Fibroblast of villous mesenchyme (primary cell): Measurements from ENCODE around the gene COX19. TPM values are rescaled to one million over a fixed set of nuclear protein-coding genes. Genes with fewer than 3 reads are reported as not detected.

ENCODE experiments used
- DNase-seq: peaks from one replicate; pipeline ENCODE4 v3.0.0-alpha.2; 2010; ENCODE audit warnings: low read depth
- H3K4me3 ChIP-seq: 2 replicates; pipeline ENCODE4 v1.5.1; 2011; ENCODE audit warnings: low read depth, mild to moderate bottlenecking, low read length
- total RNA-seq: library from RNA; depleted of rRNA; stranded (reverse); fragments of >200 nt; gene quantifications from 2 replicates; pipeline ENCODE4 v1.2.3, GENCODE V29; 2012
- TF ChIP-seq, protein P1 (sequence below): IDR thresholded peaks from 2 replicates; pipeline ENCODE4 v1.5.1; 2012; ENCODE audit warnings: low read depth, mild to moderate bottlenecking, low read length; ENCODE audit not compliant: insufficient read depth

Gene COX19
- total RNA-seq, 1 donor = 8.2 TPM

DNA sequence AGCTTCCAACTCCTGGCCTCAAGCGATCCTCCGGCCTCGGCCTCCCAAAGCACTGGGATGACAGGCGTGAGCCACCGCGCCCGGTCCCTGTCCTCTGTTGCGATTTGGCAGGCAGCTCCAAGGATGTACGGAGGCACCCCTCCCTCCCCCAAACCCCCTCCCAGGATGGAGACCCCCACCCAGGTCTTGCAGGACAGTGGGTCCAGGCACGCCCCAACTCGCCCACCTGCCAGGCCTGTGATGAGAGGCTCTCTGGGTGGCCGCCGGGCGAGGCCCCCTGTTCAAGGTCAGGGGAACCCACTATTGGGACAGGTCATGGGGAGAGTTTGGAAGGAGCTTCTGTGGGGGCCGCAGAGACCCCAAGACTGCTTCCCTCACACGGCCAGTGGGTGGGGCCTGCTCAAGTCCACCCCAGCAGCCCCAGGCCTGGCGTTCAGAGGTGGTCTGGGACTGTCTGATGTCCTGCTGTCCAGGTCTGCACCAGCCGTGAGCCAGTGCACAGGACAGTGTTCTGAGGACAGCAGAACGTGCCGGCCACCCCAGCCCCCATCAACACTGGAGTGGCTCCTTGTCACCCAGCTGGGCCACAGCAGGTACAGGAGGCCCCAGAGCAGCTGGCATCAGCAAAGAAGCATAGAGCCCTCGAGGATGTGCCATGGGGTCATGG lies 23.3 kb downstream of the COX19 start:
- no peak for DNase-seq
- H3K4me3 ChIP-seq = no peak overlapping the region
- TF ChIP-seq, protein P1, sequence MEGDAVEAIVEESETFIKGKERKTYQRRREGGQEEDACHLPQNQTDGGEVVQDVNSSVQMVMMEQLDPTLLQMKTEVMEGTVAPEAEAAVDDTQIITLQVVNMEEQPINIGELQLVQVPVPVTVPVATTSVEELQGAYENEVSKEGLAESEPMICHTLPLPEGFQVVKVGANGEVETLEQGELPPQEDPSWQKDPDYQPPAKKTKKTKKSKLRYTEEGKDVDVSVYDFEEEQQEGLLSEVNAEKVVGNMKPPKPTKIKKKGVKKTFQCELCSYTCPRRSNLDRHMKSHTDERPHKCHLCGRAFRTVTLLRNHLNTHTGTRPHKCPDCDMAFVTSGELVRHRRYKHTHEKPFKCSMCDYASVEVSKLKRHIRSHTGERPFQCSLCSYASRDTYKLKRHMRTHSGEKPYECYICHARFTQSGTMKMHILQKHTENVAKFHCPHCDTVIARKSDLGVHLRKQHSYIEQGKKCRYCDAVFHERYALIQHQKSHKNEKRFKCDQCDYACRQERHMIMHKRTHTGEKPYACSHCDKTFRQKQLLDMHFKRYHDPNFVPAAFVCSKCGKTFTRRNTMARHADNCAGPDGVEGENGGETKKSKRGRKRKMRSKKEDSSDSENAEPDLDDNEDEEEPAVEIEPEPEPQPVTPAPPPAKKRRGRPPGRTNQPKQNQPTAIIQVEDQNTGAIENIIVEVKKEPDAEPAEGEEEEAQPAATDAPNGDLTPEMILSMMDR = no peak

DNA sequence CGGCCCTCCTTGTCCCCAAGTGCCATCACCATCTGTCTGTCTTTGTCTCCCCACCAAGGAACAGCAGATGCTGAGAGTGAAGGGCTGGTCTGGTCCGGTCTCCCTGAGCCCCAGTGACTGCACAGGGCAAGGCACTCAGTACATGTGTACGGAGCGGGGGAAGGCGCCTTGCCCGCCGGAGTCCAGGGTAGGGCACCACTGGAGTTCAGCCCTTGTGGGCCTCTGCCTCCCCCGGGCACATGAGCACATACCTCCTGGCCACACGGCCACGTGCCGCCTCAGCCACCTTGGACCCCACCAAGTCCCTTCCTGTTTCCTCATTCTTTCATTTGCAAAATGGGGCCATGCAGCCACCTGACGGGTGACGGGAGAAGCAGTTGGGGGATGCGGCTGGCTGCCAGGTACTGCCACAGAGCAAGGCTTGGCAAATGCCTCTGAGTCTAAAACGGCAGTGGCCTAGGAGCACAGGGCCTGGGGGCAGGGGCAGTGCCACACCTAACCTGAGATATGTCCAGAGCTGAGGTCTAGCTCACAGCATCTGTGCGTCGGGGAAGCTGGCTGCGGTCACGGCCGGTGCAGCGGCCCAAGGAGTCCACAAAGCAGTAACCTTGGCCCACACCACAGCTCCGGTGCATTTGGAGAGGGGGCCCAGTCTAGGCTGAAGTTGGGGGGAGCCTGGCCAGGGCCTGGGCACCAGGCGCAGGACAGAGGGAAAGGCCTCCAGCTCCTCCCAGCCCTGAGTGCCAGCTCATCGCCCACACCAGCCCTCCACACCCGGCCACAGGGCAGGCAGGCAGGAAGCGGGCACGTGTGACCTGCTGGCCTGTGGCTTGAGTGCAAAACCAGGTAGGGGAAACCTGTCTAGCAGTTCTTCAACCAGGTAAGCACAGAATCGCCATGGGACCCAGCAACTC lies 26.1 kb downstream of the COX19 start:
- TF ChIP-seq, protein P1 = no peak
- DNase-seq = no peak

DNA sequence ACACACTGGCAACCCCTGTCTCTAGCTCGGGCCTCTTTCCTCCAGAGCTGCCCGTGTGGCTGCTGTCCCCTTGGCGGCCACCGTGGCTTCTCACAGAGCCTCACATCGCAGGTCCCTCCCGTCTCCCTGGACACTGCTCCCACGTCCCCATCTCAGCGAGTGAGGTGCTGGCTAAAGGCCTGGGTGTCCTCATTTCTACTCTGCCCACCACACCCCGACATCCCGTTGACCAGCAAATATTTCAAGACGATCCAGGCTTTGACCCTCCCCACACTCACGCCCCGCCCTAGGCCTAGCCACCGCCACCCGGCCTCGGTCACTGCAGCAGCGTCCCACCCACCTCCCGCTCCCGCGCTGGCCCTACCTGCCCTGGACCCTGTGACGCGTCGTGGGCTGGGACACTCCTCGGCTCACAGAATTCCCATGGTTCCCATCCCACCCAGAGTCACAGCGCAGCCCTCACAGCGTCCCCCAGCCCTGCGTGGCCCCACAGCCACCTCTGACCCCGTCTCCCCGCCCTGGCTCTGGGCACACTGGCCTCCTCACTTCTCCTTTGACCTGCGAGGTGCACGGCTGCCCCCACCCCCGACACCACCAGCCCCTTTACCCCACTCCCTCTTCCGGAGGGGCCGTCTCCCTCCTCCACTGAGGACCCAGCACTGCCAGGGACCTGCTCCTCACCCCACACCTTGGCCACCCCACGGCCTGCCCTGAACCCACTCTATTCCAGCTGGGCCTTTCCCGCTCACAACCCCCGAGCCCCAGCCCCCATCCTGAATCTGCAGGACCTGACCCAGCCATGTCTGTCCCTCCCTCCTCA lies 27.7 kb downstream of the COX19 start:
- DNase-seq = no peak
- no peak overlapping the region for H3K4me3 ChIP-seq
- TF ChIP-seq, protein P1 = no peak

More for the DNA sequence above, 26.1 kb downstream of the COX19 start:
- no peak overlapping the region for H3K4me3 ChIP-seq

DNA sequence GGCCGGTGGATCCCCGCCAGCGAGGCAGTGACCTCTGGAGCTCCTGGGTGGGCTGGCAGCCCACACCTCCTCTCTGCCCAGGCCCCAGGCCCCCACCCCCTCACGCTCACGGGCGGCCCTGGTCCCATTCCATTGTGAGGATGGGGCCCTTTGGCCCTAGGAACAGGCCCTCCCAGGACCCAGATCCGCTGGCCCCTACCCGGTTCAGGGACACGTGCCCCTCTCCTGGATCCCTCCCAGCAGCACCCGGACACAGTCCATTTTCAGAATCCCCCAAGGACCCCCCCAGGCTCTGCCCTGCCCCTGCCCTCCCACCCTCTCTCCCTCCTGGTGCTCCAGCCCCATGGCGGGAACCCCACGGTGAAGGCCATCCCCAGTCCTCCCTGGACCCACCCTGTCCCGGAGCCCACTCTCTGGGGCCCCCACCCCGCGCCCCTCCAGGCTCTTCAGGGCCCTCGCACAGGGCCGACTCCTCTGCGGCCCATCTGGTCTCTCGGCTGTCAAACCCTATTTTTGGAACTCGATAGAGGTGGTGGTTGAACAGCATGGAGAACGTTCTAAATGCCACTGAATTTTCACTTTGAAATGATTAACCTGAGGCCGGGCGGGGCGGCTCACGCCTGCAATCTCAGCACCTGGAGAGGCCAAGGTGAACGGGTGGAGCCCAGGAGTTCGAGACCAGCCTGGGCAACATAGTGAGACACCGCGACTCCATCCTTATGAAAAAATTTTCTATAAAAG lies 28.9 kb downstream of the COX19 start:
- TF ChIP-seq, protein P1 = no peak
- DNase-seq = no peak

DNA sequence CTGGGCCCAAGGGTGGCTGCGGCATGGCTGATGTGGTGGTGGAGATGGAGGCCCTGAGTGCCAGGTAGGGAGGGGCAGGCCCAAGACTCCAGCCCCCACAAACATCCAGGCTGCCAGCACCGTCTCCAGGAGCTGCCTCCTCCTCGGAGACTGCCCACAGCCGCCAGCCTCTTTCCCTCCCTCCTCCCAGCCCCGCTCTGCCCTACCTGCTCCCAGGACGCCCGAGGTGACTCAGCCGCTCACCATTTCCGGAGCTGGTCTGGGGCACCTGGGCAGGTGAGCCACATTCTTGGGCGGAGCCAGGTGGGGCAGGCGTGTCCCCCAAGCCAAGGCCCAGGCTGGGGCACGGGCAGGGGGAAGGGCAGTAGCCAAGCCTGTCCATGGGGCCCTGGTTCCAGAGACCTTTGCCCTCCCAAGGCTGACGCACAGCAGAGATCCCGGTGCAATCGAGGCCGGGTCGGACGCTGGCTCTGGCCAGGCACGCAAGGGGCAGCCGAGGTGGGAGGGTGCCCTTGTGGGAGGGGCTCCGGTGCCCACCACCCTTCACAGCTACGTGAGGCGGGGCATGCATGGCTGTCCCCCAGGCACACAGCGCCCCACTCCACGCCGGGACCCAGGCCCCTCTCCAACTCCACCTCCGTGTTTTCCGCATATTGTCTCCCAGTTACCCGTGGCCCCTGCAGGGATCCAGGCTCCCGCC lies 29.6 kb downstream of the COX19 start:
- no peak for DNase-seq

More for the DNA sequence above, 28.9 kb downstream of the COX19 start:
- no peak overlapping the region for H3K4me3 ChIP-seq

More for the DNA sequence above, 29.6 kb downstream of the COX19 start:
- no peak overlapping the region for H3K4me3 ChIP-seq
- TF ChIP-seq, protein P1 = no peak
